ENCODE data around the gene CEP250.
"Not testable (repeated sequence)": the region's sequence is repeated elsewhere in the genome, so short reads cannot be mapped to it uniquely, and the experiment has no call there.

Gene CEP250

GRCh38 chr20:35444226-35444625 is 11.2 kb upstream of the CEP250 start:
- Mint-ChIP-seq H3K9me3 (ENCODE audit: low read depth) (no peaks in the 10 kb centered on the region), H3K27me3 (peaks cover 5% of the 10 kb centered on the region), H3K4me3 (no peak overlapping the region), H3K27ac (no peak overlapping the region), H3K4me1 (ENCODE audit: low read depth) (peaks cover 5% of the 10 kb centered on the region), H3K36me3 (no peaks in the 10 kb centered on the region)

GRCh38 chr20:35446356-35447078 is 8.9 kb upstream of the CEP250 start:
- Mint-ChIP-seq H3K9me3 (ENCODE audit: low read depth) (no peaks in the 10 kb centered on the region), H3K27ac (no peak overlapping the region), H3K4me1 (ENCODE audit: low read depth) (peaks cover 5% of the 10 kb centered on the region), H3K36me3 (no peaks in the 10 kb centered on the region), H3K4me3 (peak overlapping the region; percentile 90), H3K27me3 (peaks cover 5% of the 10 kb centered on the region)

GRCh38 chr20:35447082-35447789 is 8.2 kb upstream of the CEP250 start:
- H3K4me1 Mint-ChIP-seq (ENCODE audit: low read depth), result peaks cover 5% of the 10 kb centered on the region
- H3K27ac Mint-ChIP-seq, result no peak overlapping the region
- H3K9me3 Mint-ChIP-seq (ENCODE audit: low read depth), result no peaks in the 10 kb centered on the region
- peaks cover 5% of the 10 kb centered on the region for H3K27me3 Mint-ChIP-seq
- H3K36me3 Mint-ChIP-seq, result no peaks in the 10 kb centered on the region
- peak overlapping the region; percentile 90 for H3K4me3 Mint-ChIP-seq

GRCh38 chr20:35448788-35449373 is 6.5 kb upstream of the CEP250 start:
- H3K4me3 Mint-ChIP-seq, result no peak overlapping the region
- H3K36me3 Mint-ChIP-seq, result no peaks in the 10 kb centered on the region
- no peaks in the 10 kb centered on the region for H3K9me3 Mint-ChIP-seq (ENCODE audit: low read depth)
- H3K27me3 Mint-ChIP-seq, result peaks cover 5% of the 10 kb centered on the region
- H3K4me1 Mint-ChIP-seq (ENCODE audit: low read depth), result peaks cover 9% of the 10 kb centered on the region
- H3K27ac Mint-ChIP-seq, result no peak overlapping the region

- not testable (repeated sequence) for H3K27me3 Mint-ChIP-seq; H3K4me3 Mint-ChIP-seq; H3K27ac Mint-ChIP-seq; H3K9me3 Mint-ChIP-seq (ENCODE audit: low read depth); H3K36me3 Mint-ChIP-seq
- H3K4me1 Mint-ChIP-seq (ENCODE audit: low read depth), result peaks cover 13% of the 10 kb centered on the region
These were observed 5.5 kb upstream of the CEP250 start for GRCh38 chr20:35449855-35450254.

- H3K9me3 Mint-ChIP-seq (ENCODE audit: low read depth), result no peaks in the 10 kb centered on the region
- no peak overlapping the region for H3K27ac Mint-ChIP-seq
- H3K4me3 Mint-ChIP-seq, result no peak overlapping the region
- no peaks in the 10 kb centered on the region for H3K27me3 Mint-ChIP-seq
- no peaks in the 10 kb centered on the region for H3K36me3 Mint-ChIP-seq
- H3K4me1 Mint-ChIP-seq (ENCODE audit: low read depth), result peaks cover 21% of the 10 kb centered on the region
These were observed 4.1 kb upstream of the CEP250 start for GRCh38 chr20:35451295-35451694.

GRCh38 chr20:35453647-35454046 is 1.8 kb upstream of the CEP250 start:
- peak overlapping the region; percentile 91 for H3K4me3 Mint-ChIP-seq
- no peaks in the 10 kb centered on the region for H3K27me3 Mint-ChIP-seq
- peak overlapping the region; percentile 54 for H3K27ac Mint-ChIP-seq
- no peaks in the 10 kb centered on the region for H3K9me3 Mint-ChIP-seq (ENCODE audit: low read depth)
- peaks cover 3% of the 10 kb centered on the region for H3K36me3 Mint-ChIP-seq
- peaks cover 22% of the 10 kb centered on the region for H3K4me1 Mint-ChIP-seq (ENCODE audit: low read depth)

GRCh38 chr20:35456700-35457099 is 1.3 kb downstream of the CEP250 start:
- H3K36me3 Mint-ChIP-seq; H3K27ac Mint-ChIP-seq; H3K9me3 Mint-ChIP-seq (ENCODE audit: low read depth); H3K27me3 Mint-ChIP-seq: not testable (repeated sequence)
- H3K4me1 Mint-ChIP-seq (ENCODE audit: low read depth), result peaks cover 22% of the 10 kb centered on the region
- H3K4me3 Mint-ChIP-seq, result peak overlapping the region; percentile 91

- peaks cover 22% of the 10 kb centered on the region for H3K4me1 Mint-ChIP-seq (ENCODE audit: low read depth)
- H3K27me3 Mint-ChIP-seq; H3K27ac Mint-ChIP-seq; H3K9me3 Mint-ChIP-seq (ENCODE audit: low read depth); H3K36me3 Mint-ChIP-seq; H3K4me3 Mint-ChIP-seq: not testable (repeated sequence)
These were observed 2.1 kb downstream of the CEP250 start for GRCh38 chr20:35457539-35457938.

- peaks cover 23% of the 10 kb centered on the region for H3K4me1 Mint-ChIP-seq (ENCODE audit: low read depth)
- no peaks in the 10 kb centered on the region for H3K9me3 Mint-ChIP-seq (ENCODE audit: low read depth)
- no peak overlapping the region for H3K27ac Mint-ChIP-seq
- H3K27me3 Mint-ChIP-seq, result no peaks in the 10 kb centered on the region
- no peak overlapping the region for H3K4me3 Mint-ChIP-seq
- H3K36me3 Mint-ChIP-seq, result peaks cover 3% of the 10 kb centered on the region
These were observed 3.0 kb downstream of the CEP250 start for GRCh38 chr20:35458388-35458787.

- H3K27me3 Mint-ChIP-seq, result no peaks in the 10 kb centered on the region
- H3K9me3 Mint-ChIP-seq (ENCODE audit: low read depth), result no peaks in the 10 kb centered on the region
- H3K4me3 Mint-ChIP-seq, result no peak overlapping the region
- H3K36me3 Mint-ChIP-seq, result peaks cover 3% of the 10 kb centered on the region
- peaks cover 8% of the 10 kb centered on the region for H3K4me1 Mint-ChIP-seq (ENCODE audit: low read depth)
- H3K27ac Mint-ChIP-seq, result no peak overlapping the region
These were observed 6.2 kb downstream of the CEP250 start for GRCh38 chr20:35461620-35462019.

GRCh38 chr20:35462351-35462750 is 7.0 kb downstream of the CEP250 start:
- Mint-ChIP-seq H3K4me1 (ENCODE audit: low read depth) (peaks cover 8% of the 10 kb centered on the region), H3K27ac (no peak overlapping the region), H3K4me3 (no peak overlapping the region), H3K27me3 (no peaks in the 10 kb centered on the region), H3K9me3 (ENCODE audit: low read depth) (no peaks in the 10 kb centered on the region), H3K36me3 (peaks cover 3% of the 10 kb centered on the region)

GRCh38 chr20:35463455-35464300 is 8.3 kb downstream of the CEP250 start:
- Mint-ChIP-seq H3K4me3 (no peak overlapping the region), H3K36me3 (no peaks in the 10 kb centered on the region), H3K9me3 (ENCODE audit: low read depth) (no peaks in the 10 kb centered on the region), H3K27me3 (no peaks in the 10 kb centered on the region), H3K4me1 (ENCODE audit: low read depth) (peaks cover 3% of the 10 kb centered on the region), H3K27ac (no peak overlapping the region)

GRCh38 chr20:35465976-35466375 is 10.6 kb downstream of the CEP250 start:
- H3K27me3 Mint-ChIP-seq, result no peaks in the 10 kb centered on the region
- peaks cover 3% of the 10 kb centered on the region for H3K4me1 Mint-ChIP-seq (ENCODE audit: low read depth)
- H3K9me3 Mint-ChIP-seq (ENCODE audit: low read depth), result no peaks in the 10 kb centered on the region
- H3K27ac Mint-ChIP-seq, result no peak overlapping the region
- H3K4me3 Mint-ChIP-seq, result no peak overlapping the region
- H3K36me3 Mint-ChIP-seq, result no peaks in the 10 kb centered on the region

GRCh38 chr20:35466856-35467255 is 11.5 kb downstream of the CEP250 start:
- no peaks in the 10 kb centered on the region for H3K9me3 Mint-ChIP-seq (ENCODE audit: low read depth)
- H3K4me1 Mint-ChIP-seq (ENCODE audit: low read depth), result peaks cover 3% of the 10 kb centered on the region
- H3K27ac Mint-ChIP-seq, result no peak overlapping the region
- H3K4me3 Mint-ChIP-seq, result no peak overlapping the region
- no peaks in the 10 kb centered on the region for H3K36me3 Mint-ChIP-seq
- H3K27me3 Mint-ChIP-seq, result no peaks in the 10 kb centered on the region
